Measurements from ENCODE around the gene GHSR. TPM values are rescaled to one million over a fixed set of nuclear protein-coding genes. Genes with fewer than 3 reads are reported as not detected.

The GHSR gene
- total and polyA plus RNA-seq, 4 donors: not detected

GRCh38 chr3:172437713-172438112 lies 10.5 kb downstream of the GHSR start:
- Histone ChIP-seq H3K36me3 (ENCODE audit: control insufficient read depth in 4 of 4, insufficient read depth in 3 of 4, low read depth in 1 of 4, low read length in 3 of 4) (no peaks in the 10 kb centered on the region), H3K4me1 (ENCODE audit: control insufficient read depth in 4 of 4, insufficient read depth in 4 of 4, low read length in 3 of 4) (no peaks in the 10 kb centered on the region), H3K9me3 (ENCODE audit: control insufficient read depth in 4 of 4, low read length in 3 of 4) (peaks cover 0 to 5% (median 2%) of the 10 kb centered on the region in 4 donors), H3K27ac (ENCODE audit: low read depth in 1 of 2, low read length in 2 of 2) (no peak overlapping the region), H3K9ac (ENCODE audit: low read depth in 1 of 2, low read length in 2 of 2) (no peak overlapping the region), H3K27me3 (ENCODE audit: control insufficient read depth in 4 of 4, insufficient read depth in 4 of 4, low read length in 3 of 4) (no peaks in the 10 kb centered on the region), H3K4me3 (ENCODE audit: low read depth in 1 of 3, low read length in 3 of 3) (no peak overlapping the region)
- TF ChIP-seq TAF1 (conservative IDR thresholded peaks at IDR 0.05) (no peak), HNF4G (IDR thresholded peaks at IDR 0.05) (no peak), FOXA1 (IDR thresholded peaks at IDR 0.05) (no peak), NR2F2 (IDR thresholded peaks at IDR 0.05) (no peak), CTCF (IDR thresholded peaks at IDR 0.05; ENCODE audit: low read depth, low read length, missing input control) (no peak), RXRA (IDR thresholded peaks at IDR 0.05) (no peak), RAD21 (IDR thresholded peaks at IDR 0.05) (no peak), SP1 (IDR thresholded peaks at IDR 0.05) (no peak), ATF3 (IDR thresholded peaks at IDR 0.05) (no peak), HNF4A (conservative IDR thresholded peaks at IDR 0.05) (no peak), ZBTB33 (IDR thresholded peaks at IDR 0.05) (no peak), GABPA (IDR thresholded peaks at IDR 0.05 in 1 of 2, conservative IDR thresholded peaks at IDR 0.05 in 1 of 2) (no peak)
- no peak for DNase-seq (ENCODE audit: low spot score)

- Histone ChIP-seq H3K4me3 (ENCODE audit: low read depth in 1 of 3, low read length in 3 of 3) (no peak overlapping the region), H3K36me3 (ENCODE audit: control insufficient read depth in 4 of 4, insufficient read depth in 3 of 4, low read depth in 1 of 4, low read length in 3 of 4) (no peaks in the 10 kb centered on the region), H3K9me3 (ENCODE audit: control insufficient read depth in 4 of 4, low read length in 3 of 4) (no peaks in the 10 kb centered on the region), H3K27me3 (ENCODE audit: control insufficient read depth in 4 of 4, insufficient read depth in 4 of 4, low read length in 3 of 4) (no peaks in the 10 kb centered on the region), H3K4me1 (ENCODE audit: control insufficient read depth in 4 of 4, insufficient read depth in 4 of 4, low read length in 3 of 4) (no peaks in the 10 kb centered on the region), H3K9ac (ENCODE audit: low read depth in 1 of 2, low read length in 2 of 2) (no peak overlapping the region), H3K27ac (ENCODE audit: low read depth in 1 of 2, low read length in 2 of 2) (no peak overlapping the region)
- no peak for DNase-seq (ENCODE audit: low spot score)
- TF ChIP-seq REST (IDR thresholded peaks at IDR 0.05) (no peak), SP1 (IDR thresholded peaks at IDR 0.05) (no peak), TAF1 (conservative IDR thresholded peaks at IDR 0.05) (no peak), CTCF (IDR thresholded peaks at IDR 0.05; ENCODE audit: low read depth, low read length, missing input control) (no peak), HNF4A (conservative IDR thresholded peaks at IDR 0.05) (no peak), GABPA (IDR thresholded peaks at IDR 0.05 in 1 of 2, conservative IDR thresholded peaks at IDR 0.05 in 1 of 2) (no peak), RAD21 (IDR thresholded peaks at IDR 0.05) (no peak), RXRA (IDR thresholded peaks at IDR 0.05) (no peak), FOXA2 (IDR thresholded peaks at IDR 0.05) (no peak), MAX (IDR thresholded peaks at IDR 0.05) (no peak), FOXA1 (IDR thresholded peaks at IDR 0.05) (no peak), HNF4G (IDR thresholded peaks at IDR 0.05) (no peak), YY1 (IDR thresholded peaks at IDR 0.05) (no peak), ATF3 (IDR thresholded peaks at IDR 0.05) (no peak), NR2F2 (IDR thresholded peaks at IDR 0.05) (no peak), ZBTB33 (IDR thresholded peaks at IDR 0.05) (no peak), EGR1 (IDR thresholded peaks at IDR 0.05; ENCODE audit: low read depth in 2 of 2) (no peak), JUND (IDR thresholded peaks at IDR 0.05) (no peak)
- 78% methylated on average over 5 of the region's 5 CpGs for WGBS
Observed at GRCh38 chr3:172415323-172415722, 32.9 kb downstream of the GHSR start.
